Measurements from ENCODE around the gene CEL.
"Not testable (repeated sequence)": the region's sequence is repeated elsewhere in the genome, so short reads cannot be mapped to it uniquely, and the experiment has no call there.

Gene CEL

DNA sequence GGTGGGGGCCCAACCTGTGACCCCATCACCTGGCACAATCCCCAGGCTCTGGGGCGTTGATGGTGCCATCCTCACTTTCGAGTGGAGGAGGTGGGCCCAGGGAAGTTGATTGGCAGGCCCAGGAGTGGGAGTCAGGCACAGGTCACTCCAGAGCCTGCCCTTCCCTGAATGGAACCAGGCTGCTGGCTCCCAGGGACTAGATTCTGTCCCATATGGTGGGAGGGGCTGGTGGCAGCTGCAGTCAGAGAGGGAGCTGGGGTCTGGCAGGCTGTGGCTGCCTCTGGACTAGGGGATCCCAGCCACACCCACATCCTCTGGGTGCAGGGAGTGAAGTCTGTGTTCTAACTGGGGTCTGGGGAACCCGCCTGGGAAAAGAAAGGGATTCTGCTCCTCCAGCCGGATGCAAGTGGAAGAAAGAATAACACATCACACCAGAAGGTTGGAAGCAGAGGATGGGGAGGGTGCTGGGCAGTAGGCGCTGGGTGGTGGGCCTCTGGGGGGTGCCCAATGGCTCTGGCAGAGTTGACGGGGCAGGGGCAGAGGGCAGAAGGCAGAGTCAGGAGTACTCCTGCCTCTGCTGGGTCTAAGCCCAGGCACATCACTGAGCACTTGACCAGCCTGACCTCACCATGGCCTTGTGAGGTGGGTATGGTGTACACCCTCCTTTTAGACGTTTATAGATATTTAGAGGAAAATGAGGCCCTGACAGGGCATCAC, 25.8 kb downstream of the CEL start:
- DNase-seq: no peak

DNA sequence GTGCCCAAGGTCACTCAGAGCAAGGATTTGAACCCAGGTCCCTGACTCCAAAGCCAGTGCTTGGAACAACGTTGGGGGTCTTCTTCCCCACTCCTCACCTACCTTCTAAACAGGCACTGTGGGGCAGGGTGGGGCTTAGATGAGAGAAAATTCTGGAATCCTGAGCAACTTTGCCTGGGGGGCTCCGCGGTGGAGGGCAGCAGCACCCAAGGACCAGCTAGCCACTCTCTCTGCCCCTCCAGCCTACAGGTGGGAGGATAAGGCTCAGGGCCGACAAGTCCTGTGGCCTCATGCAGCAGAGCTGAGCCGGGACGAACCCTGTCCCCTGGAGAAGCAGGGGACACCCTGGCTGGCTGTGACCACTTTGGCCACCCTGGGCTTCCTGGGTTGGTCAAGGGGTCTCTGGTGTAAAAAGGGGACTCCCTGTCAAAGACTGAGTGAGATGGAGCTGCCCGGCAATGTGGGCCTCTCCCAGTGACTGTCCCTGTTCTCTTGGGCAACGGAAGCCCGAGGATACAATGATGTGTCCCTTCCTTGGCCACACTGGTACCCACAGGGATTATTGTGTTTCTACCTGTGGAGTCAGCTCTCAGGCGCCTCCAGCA, 26.5 kb downstream of the CEL start:
- DNase-seq: no peak

DNA sequence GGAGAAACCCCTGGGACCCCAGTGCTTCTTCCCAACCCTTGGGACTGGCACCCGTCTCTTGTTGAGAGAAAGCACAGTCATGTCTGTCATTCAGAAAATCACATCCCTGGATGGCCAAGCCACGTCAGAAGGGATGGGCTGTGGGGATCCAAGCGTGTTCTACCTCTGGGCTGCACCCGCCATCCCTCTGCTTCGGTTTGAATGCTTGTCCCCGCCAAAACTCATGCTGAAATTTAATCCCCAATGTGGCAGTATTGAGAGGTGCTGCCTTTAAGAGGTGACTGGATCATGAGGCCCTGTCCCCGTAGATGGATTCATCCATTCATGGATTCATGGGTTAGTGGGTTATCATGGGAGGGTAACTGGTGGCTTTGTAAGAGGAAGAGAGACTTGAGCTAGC, 27.0 kb downstream of the CEL start:
- no peak for DNase-seq

DNA sequence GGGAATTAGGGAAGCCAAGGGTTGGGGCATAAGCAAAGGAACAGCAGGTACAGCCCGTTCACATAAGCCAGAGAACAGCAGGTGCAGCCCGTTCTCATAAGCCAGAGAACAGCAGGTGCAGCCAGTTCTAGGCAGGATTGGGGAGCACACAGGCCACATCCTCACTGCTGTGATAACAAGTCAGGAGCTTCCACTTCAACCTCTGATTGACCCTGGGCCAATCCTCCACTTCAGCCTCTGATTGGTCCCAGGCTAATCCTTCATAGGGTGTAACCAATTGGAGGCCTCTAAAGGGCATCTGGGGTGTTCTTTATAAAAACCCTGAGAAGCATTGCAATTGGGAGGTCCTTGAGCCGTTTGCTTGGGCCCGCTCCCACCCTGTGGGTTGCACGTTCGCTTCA, 27.5 kb downstream of the CEL start:
- DNase-seq: peak; percentile 68

DNA sequence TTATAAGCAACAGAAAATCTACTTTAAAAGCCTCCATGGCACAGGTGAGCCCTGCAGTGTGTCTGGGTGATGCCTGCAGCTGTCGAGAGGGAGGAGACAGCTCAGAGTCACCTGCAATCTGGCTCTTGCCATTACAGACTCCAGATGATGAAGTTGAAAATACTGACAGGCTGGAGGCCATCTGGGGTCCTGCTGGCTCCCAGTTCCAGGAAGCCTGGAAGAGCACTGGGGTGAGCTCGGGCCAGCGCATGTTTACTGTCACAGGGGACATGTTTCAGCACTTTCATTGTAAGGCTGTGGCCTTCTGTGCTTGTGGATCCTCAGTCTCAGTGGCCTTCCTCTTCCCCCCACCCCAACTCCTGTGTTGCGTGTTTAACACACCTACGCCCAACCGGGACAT, 28.4 kb downstream of the CEL start:
- no peak for DNase-seq

DNA sequence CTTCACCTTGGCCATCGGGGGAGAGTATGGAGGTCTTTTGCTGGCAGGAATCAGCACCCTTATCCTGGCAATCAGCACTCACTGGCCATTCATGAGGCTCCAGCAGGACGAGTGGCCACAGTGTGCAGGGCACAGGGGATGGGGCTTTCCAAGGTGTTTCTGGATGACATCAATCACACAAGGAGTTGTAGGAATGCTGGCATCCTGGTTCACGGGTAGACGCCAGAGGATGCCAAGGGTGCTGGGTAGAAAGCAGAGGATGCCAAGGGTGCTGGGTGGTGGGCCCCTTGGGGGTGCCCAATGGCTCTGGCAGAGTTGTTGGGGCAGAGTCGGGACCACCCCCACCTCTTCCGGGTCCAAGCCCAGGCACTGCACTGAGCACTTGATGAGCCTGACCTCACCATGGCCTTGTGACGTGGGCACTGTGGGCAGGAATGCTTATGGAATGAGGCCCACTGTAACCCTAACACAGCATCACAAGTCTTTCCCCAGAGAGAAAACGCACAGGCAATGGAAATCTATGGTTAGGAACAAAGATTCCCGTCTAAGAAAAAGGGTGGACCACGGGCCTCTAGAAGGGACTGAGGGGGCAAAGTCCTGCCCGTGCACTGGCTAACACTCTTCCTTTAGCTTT, 29.1 kb downstream of the CEL start:
- no peak for DNase-seq

DNA sequence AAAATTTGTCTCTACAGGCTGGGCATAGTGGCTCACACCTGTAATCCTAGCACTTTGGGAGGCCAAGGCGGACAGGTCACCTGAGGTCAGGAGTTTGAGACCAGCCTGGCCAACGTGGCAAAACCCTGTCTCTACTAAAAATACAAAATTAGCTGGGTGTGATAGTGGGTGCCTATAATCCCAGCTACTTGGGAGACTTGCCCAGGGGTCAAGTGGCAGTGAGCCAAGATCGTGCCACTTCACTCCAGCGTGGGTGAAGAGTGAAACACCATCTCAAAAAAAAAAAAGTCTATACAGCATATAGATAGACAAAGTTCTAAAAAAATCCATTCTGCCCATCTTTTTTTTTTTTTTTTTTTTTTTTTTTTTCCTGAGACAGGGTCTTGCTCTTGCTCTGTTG, 32.6 kb downstream of the CEL start:
- not testable (repeated sequence) for DNase-seq

DNA sequence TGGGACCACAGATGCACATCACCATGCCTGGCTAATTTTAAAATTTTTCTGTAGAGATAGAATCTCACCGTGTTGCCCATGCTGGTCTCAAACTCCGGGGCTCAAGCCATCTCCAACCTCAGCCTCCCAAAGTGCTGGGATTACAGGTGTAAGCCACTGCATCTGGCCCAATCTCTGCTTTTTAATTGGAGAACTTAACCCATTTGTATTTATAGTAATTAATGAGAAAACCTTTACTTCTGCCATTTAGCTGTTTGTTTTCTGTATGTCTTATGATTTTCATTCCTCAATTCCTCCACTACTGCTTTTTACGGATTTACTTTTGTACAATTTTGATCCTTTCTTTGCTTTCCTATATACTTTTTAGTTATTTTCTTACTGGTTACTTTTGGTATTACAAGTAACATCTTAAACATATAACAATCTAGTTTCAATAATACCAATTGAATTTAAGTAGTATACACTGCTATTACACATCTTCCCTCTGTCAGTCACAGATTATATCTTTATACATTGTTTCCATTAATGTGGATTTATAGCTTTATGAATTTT, 33.1 kb downstream of the CEL start:
- DNase-seq: no peak

DNA sequence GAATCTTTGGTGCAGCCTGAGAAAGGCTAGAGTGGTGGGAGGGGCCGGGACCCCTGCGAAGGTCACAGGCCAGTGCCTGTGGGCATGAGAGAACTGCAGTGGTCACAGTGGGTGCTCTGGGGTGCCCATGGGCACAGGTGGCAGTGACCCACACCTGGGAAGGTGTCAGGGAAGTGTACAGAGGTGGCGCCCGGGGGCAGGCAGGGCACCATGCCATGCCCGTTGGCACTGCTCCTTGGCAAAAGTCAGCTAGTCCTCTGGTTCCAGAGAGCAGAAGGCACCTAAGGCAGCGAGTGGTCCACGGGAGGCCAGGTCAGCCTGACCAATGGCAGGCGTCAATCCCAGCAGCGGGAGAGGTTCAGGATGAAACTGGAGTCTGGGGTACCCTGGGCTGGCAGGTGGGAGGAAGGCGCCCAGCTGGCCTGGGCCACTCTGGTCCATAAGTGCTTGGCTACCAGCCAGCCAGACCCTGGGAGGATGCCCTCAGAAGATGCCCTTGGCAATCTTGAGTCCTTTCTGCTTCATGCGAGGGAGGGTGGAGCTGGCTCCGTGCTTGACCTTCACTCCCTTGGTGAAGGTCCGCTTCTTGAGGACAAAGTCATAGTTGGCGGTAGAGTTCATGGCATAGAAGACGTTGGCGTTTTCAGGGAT, 36.4 kb downstream of the CEL start:
- no peak for DNase-seq

DNA sequence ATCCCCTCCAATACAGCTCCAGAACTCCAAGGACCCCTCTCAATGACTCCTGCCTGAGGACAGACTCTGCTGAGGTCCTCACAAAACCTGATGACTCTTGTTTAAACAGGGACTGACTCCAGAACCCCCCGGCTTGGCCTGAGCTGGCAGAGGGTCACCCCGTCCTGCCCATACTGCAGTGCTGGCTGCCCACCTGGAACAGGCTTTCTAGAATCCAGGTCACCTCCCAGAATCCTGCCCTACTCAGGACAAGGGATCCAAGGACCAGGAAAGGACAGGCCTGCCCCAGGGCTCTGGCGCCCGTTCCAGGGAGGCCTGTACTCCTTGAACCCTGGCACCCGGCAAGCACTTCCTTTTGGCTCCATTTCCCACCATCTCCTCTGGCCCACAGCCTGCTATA, 37.1 kb downstream of the CEL start:
- DNase-seq: no peak

DNA sequence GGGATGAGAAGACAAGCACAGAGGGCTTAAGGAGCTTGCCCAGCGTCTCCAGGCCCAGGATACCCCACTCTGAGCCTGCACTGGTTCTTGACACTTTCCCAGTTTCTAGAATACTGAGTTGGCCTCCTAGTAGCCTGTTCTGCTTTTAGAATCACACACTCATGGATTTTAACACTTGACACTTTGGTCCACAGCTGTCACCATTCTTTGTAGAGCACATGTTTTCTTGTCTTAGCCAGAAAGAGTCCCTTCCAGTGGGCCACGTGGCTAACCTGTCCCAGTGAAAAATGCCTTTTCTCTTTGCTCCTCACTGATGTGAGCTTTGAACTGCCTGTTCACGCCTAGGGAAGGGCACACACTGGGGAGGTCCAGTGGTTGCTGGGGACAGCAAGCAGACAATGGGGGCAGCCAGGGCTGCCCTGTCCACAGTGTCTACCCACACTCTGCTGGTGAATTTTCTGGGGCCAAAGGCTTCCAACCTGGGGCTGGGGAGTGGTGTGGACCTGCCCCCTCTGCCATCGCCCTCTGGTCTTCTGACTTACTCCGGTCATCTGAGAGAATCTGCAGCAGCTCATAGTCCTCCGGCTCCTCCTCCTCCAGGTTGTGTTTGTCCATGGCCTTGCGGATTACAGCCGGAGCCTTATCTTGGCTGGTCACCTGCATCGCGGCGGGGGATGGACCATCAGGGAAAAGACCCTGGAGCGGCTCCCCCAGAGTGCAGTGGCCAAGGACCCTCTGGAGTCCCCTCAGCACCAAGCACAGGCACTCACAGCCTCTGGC, 38.1 kb downstream of the CEL start:
- no peak for DNase-seq

DNA sequence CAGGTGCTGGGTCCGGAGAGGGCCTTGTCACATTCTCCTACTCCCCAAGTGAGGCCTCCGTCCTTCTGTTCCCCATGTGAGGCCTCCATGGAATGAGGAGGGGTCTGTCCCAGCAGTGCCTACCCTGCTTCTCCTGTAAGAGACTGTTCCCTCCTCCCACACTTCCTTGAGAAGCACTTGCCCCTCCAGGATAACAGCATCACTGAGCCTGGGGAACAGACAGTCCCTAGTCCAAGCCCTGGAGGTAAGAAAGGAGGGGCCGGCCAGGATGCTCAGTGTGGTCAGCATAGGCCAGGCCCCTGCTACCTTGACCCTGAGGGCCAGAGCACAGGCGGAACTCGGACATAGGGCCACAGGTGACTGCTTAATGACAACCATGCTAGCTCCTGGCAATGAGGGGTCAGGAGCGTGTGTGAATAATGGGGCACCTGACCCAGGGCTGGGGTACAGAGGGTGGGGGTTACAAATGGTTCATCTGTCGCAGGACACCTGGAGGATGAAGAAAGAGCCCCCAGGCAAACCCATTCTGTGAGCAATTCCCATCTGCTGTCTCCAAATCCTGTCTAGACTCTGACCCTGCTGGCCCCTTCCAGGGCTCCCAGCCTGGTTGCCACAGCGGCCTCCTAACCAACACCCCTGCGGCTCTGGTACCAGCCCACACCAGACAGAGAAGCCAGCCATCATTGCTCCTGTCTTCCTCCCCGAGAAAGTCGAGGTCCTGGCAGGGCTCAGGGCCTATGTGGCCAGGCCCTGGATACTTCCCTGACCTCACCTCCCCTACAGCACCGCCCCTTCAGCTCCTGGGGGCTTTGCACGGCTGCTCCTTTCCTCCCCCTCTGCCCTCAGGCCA, 39.0 kb downstream of the CEL start:
- DNase-seq: no peak

DNA sequence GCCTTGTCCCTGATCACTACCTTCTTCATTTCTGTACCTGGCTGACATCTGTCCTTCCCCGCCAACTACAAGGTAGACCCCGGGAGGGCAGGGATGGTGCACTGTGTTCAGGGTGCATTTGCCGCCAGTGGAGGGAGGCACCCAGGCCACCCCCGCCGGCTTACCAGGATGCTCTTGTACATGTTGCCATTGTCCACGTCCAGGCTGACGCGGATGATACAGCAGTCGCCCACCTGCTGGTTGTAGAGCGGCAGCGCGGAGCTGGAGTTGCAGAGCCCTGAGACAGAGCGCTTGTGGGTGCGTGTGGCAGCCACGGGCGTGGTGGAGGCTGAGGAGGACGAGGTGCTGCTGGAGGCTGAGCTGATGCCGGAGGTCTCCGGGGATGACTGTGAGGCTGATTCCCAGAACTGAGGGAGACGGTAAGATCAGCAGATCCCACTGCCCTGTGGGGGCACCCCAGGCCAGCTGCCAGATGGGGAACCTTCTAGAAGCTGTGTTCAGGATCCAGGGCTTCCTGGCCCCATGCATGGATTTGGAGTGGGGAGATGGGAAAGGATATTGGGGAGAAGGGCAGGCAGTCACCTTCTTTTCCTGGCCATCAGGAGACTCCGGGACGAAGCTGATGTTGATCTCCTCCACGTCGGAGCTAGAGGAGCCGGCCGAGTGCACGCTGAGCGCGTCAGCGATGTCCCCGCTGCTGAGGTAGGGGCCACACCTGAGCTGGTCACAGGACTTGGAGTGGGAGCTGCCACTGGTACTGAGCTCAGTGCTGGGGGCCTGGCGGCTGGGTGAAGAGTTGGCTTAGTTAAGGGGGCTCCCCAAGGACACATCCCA, 39.8 kb downstream of the CEL start:
- DNase-seq: no peak

DNA sequence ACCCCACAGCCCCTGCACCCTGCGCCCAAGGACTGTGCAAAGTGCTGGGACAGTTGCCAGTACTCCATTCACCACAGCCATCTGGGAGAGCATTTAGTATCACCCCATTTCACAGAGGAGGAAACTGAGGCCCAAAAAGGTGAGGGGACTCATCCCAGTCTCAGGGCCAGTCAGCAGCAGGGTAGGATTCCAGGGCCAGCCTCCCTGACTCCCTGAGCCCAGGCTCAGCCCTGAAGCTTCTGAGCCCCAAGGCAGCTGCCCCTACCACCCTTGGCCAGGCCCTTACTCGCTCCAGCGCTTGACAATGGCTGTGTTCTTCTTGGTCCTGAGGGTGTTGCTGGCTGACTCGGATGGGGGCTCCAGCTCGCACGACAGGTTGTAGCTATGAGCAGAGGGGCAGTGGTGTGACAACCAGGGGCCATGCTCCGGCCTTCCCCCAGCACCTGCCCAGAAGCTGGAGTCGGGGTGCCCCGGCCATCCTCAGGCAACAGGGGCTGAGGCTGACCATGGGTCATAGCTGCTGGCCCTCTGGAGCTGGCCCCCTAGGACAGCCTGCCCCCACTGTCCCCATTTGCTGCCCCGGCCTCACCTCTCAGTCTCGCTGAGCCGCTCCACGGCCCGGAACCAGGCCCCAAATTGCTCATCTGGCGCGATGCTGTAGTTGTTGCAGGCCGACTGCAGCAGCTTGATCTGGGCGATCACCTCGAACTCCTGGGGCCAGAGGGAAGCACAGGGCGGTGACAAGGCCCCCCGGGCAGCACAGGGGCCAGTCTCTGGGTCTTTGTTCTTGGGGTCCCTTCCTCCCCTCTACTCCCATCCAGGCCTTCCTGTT, 40.6 kb downstream of the CEL start:
- DNase-seq: no peak

DNA sequence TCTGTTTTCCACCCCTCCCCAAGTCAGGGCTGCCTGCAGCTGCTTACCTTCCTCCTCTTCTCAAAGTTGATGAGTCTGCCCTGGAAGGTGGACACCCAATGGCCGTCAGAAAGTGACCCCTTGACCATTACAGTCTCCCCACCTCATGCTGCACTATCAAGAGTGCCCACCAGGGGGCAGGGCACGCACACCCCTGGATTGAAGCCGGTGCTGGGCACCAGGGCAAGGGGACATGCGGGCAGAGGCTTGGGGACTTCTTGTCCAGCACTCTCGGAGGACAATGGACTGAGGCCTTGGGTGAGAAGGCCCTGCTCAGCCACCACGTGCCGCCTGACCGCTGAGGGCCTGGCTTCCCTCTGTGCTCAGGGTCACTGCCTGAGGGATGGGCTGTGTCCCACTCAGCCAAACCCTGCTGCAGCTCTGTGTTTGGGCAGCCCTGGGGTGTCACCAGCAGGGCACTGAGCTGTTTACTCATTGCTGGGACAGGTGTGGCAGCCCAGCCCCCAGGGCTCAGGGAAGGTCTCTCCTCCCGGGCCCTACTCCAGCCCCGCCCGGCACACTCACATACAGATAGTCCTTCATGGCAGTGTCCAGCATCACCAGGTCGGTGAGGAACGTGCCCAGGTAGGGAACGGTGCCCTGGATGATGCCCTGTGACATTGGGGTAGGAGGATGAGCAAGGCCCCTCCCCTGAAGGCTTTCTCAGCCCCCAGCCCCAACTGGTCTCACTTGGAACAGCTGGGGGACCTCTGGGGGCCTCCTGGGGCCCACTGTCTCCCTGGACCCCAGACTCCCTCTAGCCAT, 41.6 kb downstream of the CEL start:
- DNase-seq: peak; percentile 56

DNA sequence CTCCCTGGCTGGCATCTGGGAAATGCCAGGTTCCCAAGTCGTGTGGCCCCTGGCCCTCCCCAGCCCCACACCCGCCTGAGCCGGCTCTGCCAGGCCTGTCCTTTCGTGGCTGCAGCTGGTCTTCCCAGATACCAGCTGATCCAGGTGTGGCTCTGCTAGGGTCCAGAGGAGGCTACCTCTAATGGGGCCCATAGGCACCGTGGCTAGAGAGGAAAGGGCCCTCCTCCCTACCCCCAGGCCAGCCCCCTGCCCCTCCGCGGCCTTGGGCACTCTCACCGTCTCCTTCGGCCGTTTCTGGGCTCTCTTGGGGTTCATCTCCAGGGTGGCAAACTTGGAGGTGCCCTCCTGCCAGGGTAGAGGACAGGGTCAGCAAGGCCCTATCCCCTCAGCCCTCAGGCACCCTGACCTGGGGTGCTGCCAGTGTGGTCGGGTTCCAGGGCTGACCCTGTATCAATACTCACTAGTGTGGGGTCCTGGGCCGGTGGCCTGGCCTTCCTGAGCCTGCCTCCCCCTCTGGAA, 42.3 kb downstream of the CEL start:
- no peak for DNase-seq

DNA sequence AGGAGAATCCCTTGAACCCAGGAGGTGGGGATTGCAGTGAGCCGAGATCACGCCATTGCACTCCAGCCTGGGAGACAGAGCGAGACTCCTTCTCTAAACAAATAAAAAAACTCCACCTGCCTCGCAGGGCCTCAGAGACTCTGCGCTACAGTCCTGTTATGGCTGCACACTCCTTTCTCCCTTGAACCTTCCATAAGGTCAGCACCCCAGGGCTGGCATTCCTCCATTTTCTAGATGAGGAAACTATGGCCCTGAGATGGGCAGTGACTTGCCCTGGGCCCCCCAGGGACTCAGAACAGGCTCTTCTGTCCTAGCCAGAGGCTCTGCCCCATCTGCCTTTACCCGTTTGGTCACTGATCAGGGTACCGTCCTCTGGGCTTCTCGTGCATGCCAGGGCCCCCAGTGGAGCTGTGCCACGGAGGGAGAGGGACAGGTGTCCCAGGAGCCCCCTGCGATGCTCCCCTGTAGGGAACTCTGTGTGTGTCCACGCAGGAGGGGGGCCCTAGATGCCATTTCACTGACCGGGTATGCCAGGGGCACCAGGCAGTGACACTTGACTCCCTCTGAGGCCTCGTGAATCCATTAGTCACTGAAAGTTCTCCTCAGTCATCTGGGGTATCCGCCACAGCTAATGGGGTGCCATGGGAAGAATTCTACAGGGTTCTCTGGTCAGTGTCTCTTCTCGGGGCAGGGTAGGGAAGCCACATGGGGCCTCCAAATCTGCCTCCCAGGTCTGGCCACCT, 43.1 kb downstream of the CEL start:
- DNase-seq: no peak

DNA sequence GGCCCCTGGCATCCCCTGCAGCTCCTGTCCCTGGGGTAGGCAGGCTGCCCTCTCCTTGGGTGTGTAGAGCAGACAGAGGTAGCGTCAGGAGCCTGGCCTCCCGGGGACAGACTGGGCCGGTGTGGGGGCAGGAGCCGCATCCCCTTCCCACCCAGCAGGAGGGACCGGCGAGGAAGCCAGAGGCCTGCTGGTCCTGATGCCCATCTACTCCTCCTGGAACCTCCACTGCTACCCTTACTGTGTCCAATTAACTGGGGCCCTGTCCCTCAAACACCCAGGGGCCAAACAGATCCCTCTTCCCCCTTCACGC, 43.6 kb downstream of the CEL start:
- DNase-seq: no peak

Data from hematopoietic multipotent progenitor cell treated with erythropoietin and hydrocortisone succinate and interleukin-3 and kit ligand, for 6 days (in vitro differentiated cells).